Measurements from ENCODE around the gene CYBRD1. TPM values are rescaled to one million over a fixed set of nuclear protein-coding genes. Genes with fewer than 3 reads are reported as not detected.

CYBRD1 gene, protein sequence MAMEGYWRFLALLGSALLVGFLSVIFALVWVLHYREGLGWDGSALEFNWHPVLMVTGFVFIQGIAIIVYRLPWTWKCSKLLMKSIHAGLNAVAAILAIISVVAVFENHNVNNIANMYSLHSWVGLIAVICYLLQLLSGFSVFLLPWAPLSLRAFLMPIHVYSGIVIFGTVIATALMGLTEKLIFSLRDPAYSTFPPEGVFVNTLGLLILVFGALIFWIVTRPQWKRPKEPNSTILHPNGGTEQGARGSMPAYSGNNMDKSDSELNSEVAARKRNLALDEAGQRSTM
- total RNA-seq (2022; extraction: Qiagen RNA extraction; ENCODE audit: low read depth) = 28.7 to 38.6 TPM (median 36.6 TPM) in 5 replicates

DNA sequence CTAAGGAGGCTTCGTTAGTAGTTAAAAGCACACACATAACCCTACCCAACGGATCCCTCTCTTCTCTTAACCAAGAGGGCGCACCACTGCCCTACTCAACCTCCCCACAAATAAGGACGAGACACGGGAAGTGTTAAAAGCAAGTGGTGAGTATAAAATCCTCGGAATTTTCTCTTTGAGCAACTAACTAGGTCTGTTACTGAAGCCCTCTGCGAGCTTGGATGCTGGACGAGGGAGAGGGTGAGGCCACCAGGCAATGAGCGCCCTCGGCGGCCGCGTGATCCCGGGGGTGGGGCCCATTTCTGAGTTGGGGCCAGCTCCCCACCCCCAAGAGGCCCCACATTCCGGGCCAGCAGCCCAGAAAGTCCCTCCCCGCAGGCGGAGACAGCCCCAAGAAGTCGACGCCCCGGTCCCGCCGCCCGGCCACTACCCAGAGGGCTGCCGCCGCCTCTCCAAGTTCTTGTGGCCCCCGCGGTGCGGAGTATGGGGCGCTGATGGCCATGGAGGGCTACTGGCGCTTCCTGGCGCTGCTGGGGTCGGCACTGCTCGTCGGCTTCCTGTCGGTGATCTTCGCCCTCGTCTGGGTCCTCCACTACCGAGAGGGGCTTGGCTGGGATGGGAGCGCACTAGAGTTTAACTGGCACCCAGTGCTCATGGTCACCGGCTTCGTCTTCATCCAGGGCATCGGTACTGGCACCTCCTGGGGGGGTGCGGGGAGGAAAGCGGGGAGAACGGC lies at the start of gene CYBRD1:
TSS of gene CYBRD1 (plus strand) at position 423 of the 736 bp plus-strand sequence. CDS start at position 495, 72 bp downstream.

Other genes with a start within 250 kb of the CYBRD1 start
- 23.9 to 35.3 TPM (median 30.8 TPM) in 5 replicates for gene METTL8, start 88.5 kb upstream of the CYBRD1 start, total RNA-seq (2022; extraction: Qiagen RNA extraction; ENCODE audit: low read depth)
- 7.8 to 12.7 TPM (median 11.2 TPM) in 5 replicates for gene DCAF17, start 88.2 kb upstream of the CYBRD1 start, total RNA-seq (2022; extraction: Qiagen RNA extraction; ENCODE audit: low read depth)
- 62.8 to 79.3 TPM (median 72.0 TPM) in 5 replicates for gene DYNC1I2, start 165.0 kb downstream of the CYBRD1 start, total RNA-seq (2022; extraction: Qiagen RNA extraction; ENCODE audit: low read depth)